GM23338 (cell line): ENCODE measurements around the gene HOXA9. TPM values are rescaled to one million over a fixed set of nuclear protein-coding genes. Genes with fewer than 3 reads are reported as not detected.

ENCODE experiments used
- ATAC-seq: fragments of 200-7000 bp; cut with Tn5 transposase; 3 replicates; pipeline ENCODE4 v1.9.1; 2020
- DNase-seq: peaks from one replicate; pipeline ENCODE4 v3.0.0-alpha.2; 2015; ENCODE audit warnings: low spot score
- H2AFZ ChIP-seq: fragments of 200-600 bp; sonication (generic); 2 replicates; pipeline ENCODE4 v1.8.0; 2016; ENCODE audit warnings: antibody characterized with exemption, mild to moderate bottlenecking, moderate library complexity
- H3F3A ChIP-seq: fragments of 200-600 bp; sonication (generic); replicated peaks from 2 replicates; pipeline ENCODE4 v1.8.0; 2017; ENCODE audit warnings: antibody characterized with exemption, mixed run types, low read depth
- H3K27ac ChIP-seq: fragments of 200-600 bp; sonication (generic); 2 replicates; pipeline ENCODE4 v1.6.1; 2016; ENCODE audit warnings: low read depth
- H3K27me3 ChIP-seq: fragments of 200-600 bp; sonication (generic); 2 replicates; pipeline ENCODE4 v1.8.0; 2016; ENCODE audit warnings: mild to moderate bottlenecking, mixed run types, moderate library complexity; ENCODE audit not compliant: insufficient read depth
- H3K36me3 ChIP-seq: fragments of 200-600 bp; sonication (generic); 2 replicates; pipeline ENCODE4 v1.8.0; 2016; ENCODE audit warnings: mild to moderate bottlenecking; ENCODE audit not compliant: insufficient read depth
- H3K4me1 ChIP-seq: fragments of 200-600 bp; sonication (generic); 2 replicates; pipeline ENCODE4 v1.8.0; 2016; ENCODE audit warnings: mild to moderate bottlenecking, moderate library complexity; ENCODE audit not compliant: insufficient read depth
- H3K4me2 ChIP-seq: fragments of 200-600 bp; sonication (generic); 2 replicates; pipeline ENCODE4 v1.7.1; 2017; ENCODE audit warnings: mixed run types
- H3K4me3 ChIP-seq: fragments of 200-600 bp; sonication (generic); 2 replicates; pipeline ENCODE4 v1.6.1; 2016; ENCODE audit warnings: mixed run types
- H3K79me2 ChIP-seq: fragments of 200-600 bp; sonication (generic); replicated peaks from 2 replicates; pipeline ENCODE4 v1.8.0; 2017; ENCODE audit warnings: mild to moderate bottlenecking; ENCODE audit not compliant: insufficient read depth
- H3K9me2 ChIP-seq: fragments of 200-600 bp; sonication (generic); 2 replicates; pipeline ENCODE4 v1.8.0; 2017; ENCODE audit not compliant: insufficient read depth
- H4K20me1 ChIP-seq: fragments of 200-600 bp; sonication (generic); replicated peaks from 2 replicates; pipeline ENCODE4 v1.8.0; 2017; ENCODE audit warnings: mild to moderate bottlenecking; ENCODE audit not compliant: insufficient read depth
- H3K27ac Mint-ChIP-seq: 2 replicates; pipeline ENCODE4 v1.8.0; 2020; ENCODE audit warnings: inconsistent platforms, mild to moderate bottlenecking, moderate library complexity, mixed read lengths
- H3K27me3 Mint-ChIP-seq: 3 replicates; pipeline ENCODE4 v1.8.0; 2022; ENCODE audit warnings: low read depth, mild to moderate bottlenecking, moderate library complexity, mixed read lengths, inconsistent platforms; ENCODE audit not compliant: insufficient read depth, poor library complexity
- H3K36me3 Mint-ChIP-seq: 3 replicates; pipeline ENCODE4 v1.8.0; 2021; ENCODE audit warnings: low read depth, mild to moderate bottlenecking, inconsistent platforms, moderate library complexity, mixed read lengths
- H3K4me1 Mint-ChIP-seq: 3 replicates; pipeline ENCODE4 v1.8.0; 2020; ENCODE audit warnings: mild to moderate bottlenecking, inconsistent platforms, mixed read lengths
- H3K4me3 Mint-ChIP-seq: 3 replicates; pipeline ENCODE4 v1.8.0; 2021; ENCODE audit warnings: moderate library complexity, mild to moderate bottlenecking, inconsistent platforms, mixed read lengths
- H3K9me3 Mint-ChIP-seq: 3 replicates; pipeline ENCODE4 v1.8.0; 2020; ENCODE audit warnings: moderate library complexity, mild to moderate bottlenecking, inconsistent platforms, mixed read lengths
- EZH2 ChIP-seq: fragments of 200-600 bp; sonication (generic); IDR thresholded peaks from one replicate; pipeline ENCODE4 v1.8.0; 2017; ENCODE audit warnings: antibody characterized with exemption, mild to moderate bottlenecking, low read depth; ENCODE audit not compliant: unreplicated experiment
- EZH2phosphoT487 ChIP-seq: fragments of 200-600 bp; sonication (generic); IDR thresholded peaks from one replicate; pipeline ENCODE4 v1.8.1; 2018; ENCODE audit warnings: antibody characterized with exemption; ENCODE audit not compliant: unreplicated experiment
- JUNB ChIP-seq: IDR thresholded peaks from one replicate; pipeline ENCODE4 v1.6.1; 2016; ENCODE audit warnings: antibody characterized with exemption; ENCODE audit not compliant: unreplicated experiment
- ZNF331 ChIP-seq: fragments of 250-450 bp; sonication (Bioruptor Pico); IDR thresholded peaks from 2 replicates; pipeline ENCODE4 v1.5.0; 2020; ENCODE audit warnings: low read depth, mild to moderate bottlenecking, moderate library complexity
- ZNF462 ChIP-seq: fragments of 250-450 bp; sonication (Bioruptor Pico); IDR thresholded peaks from 2 replicates; pipeline ENCODE4 v1.5.0; 2020; ENCODE audit warnings: mild to moderate bottlenecking, moderate library complexity
- polyA plus RNA-seq: library from polyadenylated mRNA; unstranded; fragments of >200 nt; fragmentation: Nextera tagmentation; extraction: Ambion mirVana; gene quantifications from 2 replicates; pipeline ENCODE4 v1.2.1, GENCODE V29; 2016
- total RNA-seq: library from RNA; depleted of rRNA; stranded (reverse); fragments of >200 nt; shearing (Covaris generic); gene quantifications from 2 replicates; pipeline ENCODE4 v1.2.3, GENCODE V29; 2014

The HOXA9 gene
- total and polyA plus RNA-seq, 2 experiments from 2014 or later, result not detected

- Histone ChIP-seq H4K20me1 (peaks cover 63% of the 10 kb centered on the region), H2AFZ (no peak overlapping the region), H3K27me3 (peaks cover 100% of the 10 kb centered on the region), H3K4me3 (peak overlapping the region; percentile 44; the same call in 1 of the 2 replicates), H3K4me1 (peaks cover 62% of the 10 kb centered on the region), H3K4me2 (peak overlapping the region; percentile 72), H3F3A (peaks cover 54% of the 10 kb centered on the region), H3K9me2 (no peaks in the 10 kb centered on the region), H3K36me3 (no peaks in the 10 kb centered on the region), H3K27ac (no peak overlapping the region), H3K79me2 (no peaks in the 10 kb centered on the region)
- Mint-ChIP-seq H3K36me3 (no peaks in the 10 kb centered on the region), H3K4me3 (no peak overlapping the region), H3K9me3 (peaks cover 7% of the 10 kb centered on the region; the same call in 2 of the 3 replicates), H3K4me1 (peaks cover 39% of the 10 kb centered on the region), H3K27ac (no peak overlapping the region), H3K27me3 (peaks cover 100% of the 10 kb centered on the region)
- peak; percentile 75 for DNase-seq
- ATAC-seq, result peak; percentile 49
- TF ChIP-seq ZNF331 (no peak), EZH2phosphoT487 (peak; percentile 76), JUNB (no peak), ZNF462 (CRISPR knock-in tag) (no peak), EZH2 (peak; percentile 88)
These were observed 17.7 kb upstream of the HOXA9 start for GRCh38 chr7:27182861-27183681.
